Vagina (tissue), 2 donors: ENCODE data around the gene PARP6. TPM values are rescaled to one million over a fixed set of nuclear protein-coding genes. Genes with fewer than 3 reads are reported as not detected.
A peak's percentile ranks its signal among the peaks of the same experiment; 100 is the strongest.

ENCODE experiments used
- DNase-seq, 2 donors: peaks; one replicate each; pipeline ENCODE4 v3.0.0-alpha.2; 2017; ENCODE audit errors: extremely low spot score in 2 of 2
- H3K27ac ChIP-seq: fragments of 200-600 bp; sonication (generic); one replicate; pipeline ENCODE4 v1.5.1; 2019
- H3K27me3 ChIP-seq: fragments of 200-600 bp; sonication (generic); one replicate; pipeline ENCODE4 v1.5.1; 2019
- H3K36me3 ChIP-seq, 2 donors: fragments of 200-600 bp; sonication (generic); one replicate each; pipeline ENCODE4 v1.5.1; 2017 to 2019
- H3K4me1 ChIP-seq: fragments of 200-600 bp; sonication (generic); one replicate; pipeline ENCODE4 v1.5.1; 2019
- H3K4me3 ChIP-seq, 2 donors: fragments of 200-600 bp; sonication (generic); 1 replicate in 1 of 2; 2 replicates in 1 of 2; pipeline ENCODE4 v1.5.1; 2016 to 2019
- H3K9me3 ChIP-seq: fragments of 200-600 bp; sonication (generic); one replicate; pipeline ENCODE4 v1.5.1; 2019
- POLR2A ChIP-seq, 2 donors: fragments of 450-650 bp; IDR thresholded peaks; one replicate each; pipeline ENCODE4 v1.6.1; 2017; ENCODE audit warnings: antibody characterized with exemption in 2 of 2, mild to moderate bottlenecking in 2 of 2, moderate library complexity in 2 of 2
- POLR2AphosphoS5 ChIP-seq, 2 donors: sonication (generic); formaldehyde crosslinking; IDR thresholded peaks; one replicate each; pipeline ENCODE4 v1.9.0; 2017; ENCODE audit warnings: antibody characterized with exemption in 2 of 2, mild to moderate bottlenecking in 2 of 2, low read depth in 1 of 2; ENCODE audit not compliant: insufficient read depth in 1 of 2
- intact Hi-C: fragments of 100-400 bp; cut with DNase I; formaldehyde crosslinking; loops from one replicate; pipeline ENCODE4 v1.15.1; 2023
- total RNA-seq: library from RNA; depleted of rRNA; stranded (reverse); fragments of >200 nt; gene quantifications from one replicate; pipeline ENCODE4 v1.2.3, GENCODE V29; 2016
- TF ChIP-seq, protein P1 (sequence below), 3 experiments: fragments of 450-650 bp in 2 of 3; fragments of 200-600 bp in 1 of 3; sonication (generic) in 1 of 3; IDR thresholded peaks; one replicate each; pipeline ENCODE4 v1.5.1; 2017 to 2019; ENCODE audit warnings: antibody characterized with exemption in 3 of 3, mild to moderate bottlenecking in 2 of 3, moderate library complexity in 2 of 3

Gene PARP6
- total RNA-seq, 1 donor from 2014 or later = 62.6 TPM

DNA sequence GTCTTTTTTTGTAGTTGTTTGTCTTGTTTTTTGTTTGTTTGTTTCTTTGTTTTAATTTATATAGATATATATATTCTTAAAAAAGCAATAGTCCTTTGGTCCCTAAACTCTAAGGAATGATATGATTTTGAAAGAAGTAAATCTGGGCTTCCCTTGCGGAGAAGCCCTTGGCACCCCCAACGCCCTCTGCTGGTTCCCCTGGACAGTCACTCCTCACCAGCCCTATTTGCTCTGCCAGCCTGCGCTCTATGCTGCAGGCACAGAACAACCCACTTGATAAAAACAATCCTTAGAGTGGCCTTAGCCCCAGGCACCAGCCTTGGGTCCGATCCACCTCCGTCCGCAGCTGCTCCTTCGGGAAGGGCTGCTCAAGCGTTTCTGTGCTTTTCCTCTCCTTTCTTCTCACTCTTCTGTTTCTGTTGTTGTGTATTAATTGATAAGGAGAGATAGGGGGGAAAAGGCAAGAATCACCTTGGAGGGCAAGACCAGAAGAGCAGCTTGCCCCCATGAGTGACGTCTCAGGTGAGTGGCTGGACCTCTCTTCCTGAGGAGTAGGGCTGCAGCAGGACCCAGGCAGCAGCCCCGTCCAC, 13.7 kb upstream of the PARP6 start:
- Histone ChIP-seq H3K4me1 (no peaks in the 10 kb centered on the region), H3K36me3 (no peaks in the 10 kb centered on the region), H3K9me3 (no peaks in the 10 kb centered on the region), H3K27me3 (no peaks in the 10 kb centered on the region), H3K4me3 (no peak overlapping the region), H3K27ac (no peak overlapping the region)
- no peak for DNase-seq
- intact Hi-C loops = no loop called here
- TF ChIP-seq POLR2A (IDR thresholded peaks at IDR 0.05) = no peak
- TF ChIP-seq POLR2AphosphoS5 (IDR thresholded peaks at IDR 0.05; ENCODE audit: insufficient read depth in 1 of 2, low read depth in 1 of 2) = no peak
- TF ChIP-seq, protein P1, sequence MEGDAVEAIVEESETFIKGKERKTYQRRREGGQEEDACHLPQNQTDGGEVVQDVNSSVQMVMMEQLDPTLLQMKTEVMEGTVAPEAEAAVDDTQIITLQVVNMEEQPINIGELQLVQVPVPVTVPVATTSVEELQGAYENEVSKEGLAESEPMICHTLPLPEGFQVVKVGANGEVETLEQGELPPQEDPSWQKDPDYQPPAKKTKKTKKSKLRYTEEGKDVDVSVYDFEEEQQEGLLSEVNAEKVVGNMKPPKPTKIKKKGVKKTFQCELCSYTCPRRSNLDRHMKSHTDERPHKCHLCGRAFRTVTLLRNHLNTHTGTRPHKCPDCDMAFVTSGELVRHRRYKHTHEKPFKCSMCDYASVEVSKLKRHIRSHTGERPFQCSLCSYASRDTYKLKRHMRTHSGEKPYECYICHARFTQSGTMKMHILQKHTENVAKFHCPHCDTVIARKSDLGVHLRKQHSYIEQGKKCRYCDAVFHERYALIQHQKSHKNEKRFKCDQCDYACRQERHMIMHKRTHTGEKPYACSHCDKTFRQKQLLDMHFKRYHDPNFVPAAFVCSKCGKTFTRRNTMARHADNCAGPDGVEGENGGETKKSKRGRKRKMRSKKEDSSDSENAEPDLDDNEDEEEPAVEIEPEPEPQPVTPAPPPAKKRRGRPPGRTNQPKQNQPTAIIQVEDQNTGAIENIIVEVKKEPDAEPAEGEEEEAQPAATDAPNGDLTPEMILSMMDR (IDR thresholded peaks at IDR 0.05) = peak in 1 of 3 experiments; percentile 6

DNA sequence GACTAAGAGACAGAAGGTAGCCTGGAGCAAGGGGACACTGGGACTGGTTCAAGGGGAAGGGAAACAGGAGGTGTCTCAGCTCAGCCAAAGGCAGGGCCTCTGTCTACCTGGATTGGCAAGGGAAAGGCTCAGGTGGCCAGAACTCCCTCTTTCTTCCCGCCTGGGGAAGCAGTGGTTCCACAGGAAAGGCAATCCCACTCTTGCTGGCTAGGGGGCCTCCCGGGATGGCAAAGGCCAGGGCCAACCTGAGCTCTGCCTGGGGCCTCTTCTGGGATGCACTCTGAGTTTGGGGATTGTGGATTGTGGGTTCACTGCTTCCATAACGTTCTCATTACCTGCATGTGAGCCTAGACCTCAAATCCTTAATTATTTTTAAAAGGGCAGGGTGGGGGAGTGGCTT, 13.0 kb upstream of the PARP6 start:
- H3K27me3 ChIP-seq = no peaks in the 10 kb centered on the region
- intact Hi-C loops = no loop called here
- TF ChIP-seq, protein P1 (IDR thresholded peaks at IDR 0.05) = no peak
- no peak for TF ChIP-seq POLR2AphosphoS5 (IDR thresholded peaks at IDR 0.05; ENCODE audit: insufficient read depth in 1 of 2, low read depth in 1 of 2)
- TF ChIP-seq POLR2A (IDR thresholded peaks at IDR 0.05) = no peak

DNA sequence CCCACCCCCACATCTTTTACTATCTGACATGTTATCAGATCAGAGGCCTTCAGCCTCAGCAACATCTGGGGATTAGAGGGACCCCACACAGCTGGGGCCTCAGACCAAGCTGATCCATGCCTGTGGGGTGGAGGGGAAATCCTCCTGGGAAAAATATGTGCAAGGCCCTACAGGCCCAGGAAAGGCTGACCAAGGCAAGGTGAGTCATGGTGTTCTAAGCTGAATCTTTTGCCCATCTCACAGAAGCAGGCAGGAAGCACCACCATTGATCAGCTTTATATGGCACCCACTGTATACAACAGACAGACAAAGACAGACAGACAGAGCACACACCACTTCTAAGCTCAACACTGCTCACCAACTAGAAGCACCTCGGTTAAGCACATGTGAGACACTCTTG, 12.4 kb upstream of the PARP6 start:
- DNase-seq = no peak
- no peak overlapping the region for H3K4me3 ChIP-seq
- no peaks in the 10 kb centered on the region for H3K27me3 ChIP-seq
- TF ChIP-seq, protein P1 (IDR thresholded peaks at IDR 0.05) = no peak
- no peak for TF ChIP-seq POLR2A (IDR thresholded peaks at IDR 0.05)
- TF ChIP-seq POLR2AphosphoS5 (IDR thresholded peaks at IDR 0.05; ENCODE audit: insufficient read depth in 1 of 2, low read depth in 1 of 2) = no peak
- H3K9me3 ChIP-seq = no peaks in the 10 kb centered on the region
- H3K27ac ChIP-seq = no peak overlapping the region
- no peaks in the 10 kb centered on the region for H3K36me3 ChIP-seq
- H3K4me1 ChIP-seq = no peaks in the 10 kb centered on the region
- intact Hi-C loops = no loop called here

More for the DNA sequence above, 13.0 kb upstream of the PARP6 start:
- Histone ChIP-seq H3K36me3 (no peaks in the 10 kb centered on the region), H3K4me1 (no peaks in the 10 kb centered on the region), H3K27ac (no peak overlapping the region), H3K4me3 (no peak overlapping the region), H3K9me3 (no peaks in the 10 kb centered on the region)
- no peak for DNase-seq

DNA sequence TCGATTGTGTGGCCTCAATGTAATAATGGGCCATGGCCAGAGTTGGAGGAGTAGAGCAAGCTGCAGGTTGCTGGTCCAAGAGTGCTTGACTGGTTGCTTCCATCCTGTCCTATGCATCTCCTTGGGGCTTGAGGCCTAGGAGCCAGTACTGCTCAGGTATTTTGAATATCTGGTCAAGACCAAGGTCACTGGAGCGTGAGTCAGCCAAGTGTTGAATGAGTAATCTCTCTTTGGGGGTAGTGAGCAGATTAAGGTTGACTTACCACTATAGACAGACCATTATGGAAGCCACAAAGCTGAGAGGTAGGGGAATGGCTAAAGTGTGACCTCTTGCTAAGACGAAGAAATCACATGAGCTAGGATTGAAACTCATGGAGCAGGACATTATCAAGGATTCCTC, 9.4 kb upstream of the PARP6 start:
- TF ChIP-seq, protein P1 (IDR thresholded peaks at IDR 0.05) = no peak
- TF ChIP-seq POLR2A (IDR thresholded peaks at IDR 0.05) = no peak
- Histone ChIP-seq H3K36me3 (no peaks in the 10 kb centered on the region), H3K4me1 (no peaks in the 10 kb centered on the region), H3K4me3 (no peak overlapping the region), H3K27me3 (no peaks in the 10 kb centered on the region), H3K9me3 (no peaks in the 10 kb centered on the region), H3K27ac (no peak overlapping the region)
- DNase-seq = no peak
- intact Hi-C loops = no loop called here

DNA sequence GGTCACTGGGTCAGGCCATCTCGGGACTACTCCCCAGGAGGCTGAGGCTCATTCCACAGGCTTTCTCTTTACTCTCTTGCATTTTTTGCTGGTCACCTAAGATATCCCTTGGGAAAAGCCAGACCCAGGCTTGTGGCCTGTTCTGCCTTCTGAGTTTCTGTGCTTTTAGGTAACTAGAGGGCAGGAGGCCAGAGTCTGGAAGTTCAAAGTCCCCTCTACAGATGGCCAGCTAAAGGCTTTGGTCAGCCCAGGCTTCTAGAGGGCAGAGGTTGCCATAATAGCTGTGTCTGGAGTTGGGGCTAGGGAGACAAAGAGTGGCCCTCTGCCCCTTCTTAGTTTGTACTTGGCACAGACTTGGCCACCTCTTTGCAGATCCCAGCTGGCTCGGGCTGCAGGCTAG, 8.4 kb upstream of the PARP6 start:
- intact Hi-C loops = no loop called here
- no peak for TF ChIP-seq POLR2AphosphoS5 (IDR thresholded peaks at IDR 0.05; ENCODE audit: insufficient read depth in 1 of 2, low read depth in 1 of 2)
- TF ChIP-seq, protein P1 (IDR thresholded peaks at IDR 0.05) = no peak
- TF ChIP-seq POLR2A (IDR thresholded peaks at IDR 0.05) = no peak
- no peaks in the 10 kb centered on the region for H3K36me3 ChIP-seq

More for the DNA sequence above, 8.4 kb upstream of the PARP6 start:
- H3K4me3 ChIP-seq = no peak overlapping the region
- no peaks in the 10 kb centered on the region for H3K4me1 ChIP-seq
- no peak for DNase-seq
- H3K27ac ChIP-seq = no peak overlapping the region
- no peaks in the 10 kb centered on the region for H3K27me3 ChIP-seq
- no peaks in the 10 kb centered on the region for H3K9me3 ChIP-seq
